GM23248 (cell line): ENCODE results near the gene ARHGAP4. TPM values are rescaled to one million over a fixed set of nuclear protein-coding genes. Genes with fewer than 3 reads are reported as not detected.

ENCODE experiments used
- DNase-seq: peaks from one replicate; pipeline ENCODE4 v3.0.0-alpha.2; 2015
- H2AFZ ChIP-seq: fragments of 200-600 bp; sonication (generic); 2 replicates; pipeline ENCODE4 v1.6.1; 2016; ENCODE audit warnings: antibody characterized with exemption
- H3F3A ChIP-seq: fragments of 200-600 bp; sonication (generic); 2 replicates; pipeline ENCODE4 v1.6.1; 2016; ENCODE audit warnings: mild to moderate bottlenecking, antibody characterized with exemption, mixed run types; ENCODE audit not compliant: insufficient read depth
- H3K27ac ChIP-seq: fragments of 200-600 bp; sonication (generic); 2 replicates; pipeline ENCODE4 v1.5.1; 2016; ENCODE audit warnings: mild to moderate bottlenecking
- H3K27me3 ChIP-seq: fragments of 200-600 bp; sonication (generic); replicated peaks from 2 replicates; pipeline ENCODE4 v1.6.1; 2016; ENCODE audit warnings: mild to moderate bottlenecking; ENCODE audit not compliant: insufficient read depth
- H3K36me3 ChIP-seq: fragments of 200-600 bp; sonication (generic); 2 replicates; pipeline ENCODE4 v1.6.1; 2016; ENCODE audit warnings: low read depth, mild to moderate bottlenecking
- H3K4me1 ChIP-seq: fragments of 200-600 bp; sonication (generic); 2 replicates; pipeline ENCODE4 v1.6.1; 2016; ENCODE audit warnings: mild to moderate bottlenecking; ENCODE audit not compliant: insufficient read depth
- H3K4me2 ChIP-seq: fragments of 200-600 bp; sonication (generic); one replicate; pipeline ENCODE4 v1.6.1; 2016; ENCODE audit warnings: mild to moderate bottlenecking; ENCODE audit not compliant: unreplicated experiment
- H3K4me3 ChIP-seq: fragments of 200-600 bp; sonication (generic); 2 replicates; pipeline ENCODE4 v1.5.1; 2016; ENCODE audit warnings: mild to moderate bottlenecking
- H3K79me2 ChIP-seq: fragments of 200-600 bp; sonication (generic); 2 replicates; pipeline ENCODE4 v1.6.1; 2016; ENCODE audit warnings: mild to moderate bottlenecking; ENCODE audit not compliant: insufficient read depth
- H3K9ac ChIP-seq: fragments of 200-600 bp; sonication (generic); 2 replicates; pipeline ENCODE4 v1.6.1; 2016; ENCODE audit warnings: mild to moderate bottlenecking
- H3K9me2 ChIP-seq: fragments of 200-600 bp; sonication (generic); 2 replicates; pipeline ENCODE4 v1.6.1; 2016; ENCODE audit warnings: mixed run types, mild to moderate bottlenecking, moderate library complexity; ENCODE audit not compliant: insufficient read depth
- H3K9me3 ChIP-seq: fragments of 200-600 bp; sonication (generic); one replicate; pipeline ENCODE4 v1.6.1; 2017; ENCODE audit warnings: low read depth
- H4K20me1 ChIP-seq: fragments of 200-600 bp; sonication (generic); 2 replicates; pipeline ENCODE4 v1.6.0; 2016; ENCODE audit not compliant: insufficient read depth
- EZH2 ChIP-seq: fragments of 200-600 bp; sonication (generic); IDR thresholded peaks from 2 replicates; pipeline ENCODE4 v1.6.1; 2018; ENCODE audit warnings: antibody characterized with exemption, mild to moderate bottlenecking; ENCODE audit not compliant: insufficient read depth, poor library complexity, severe bottlenecking
- EZH2phosphoT487 ChIP-seq: fragments of 200-600 bp; sonication (generic); IDR thresholded peaks from 2 replicates; pipeline ENCODE4 v1.6.1; 2018; ENCODE audit warnings: antibody characterized with exemption, moderate library complexity, mild to moderate bottlenecking, low read depth; ENCODE audit not compliant: insufficient read depth
- WGBS, 2 experiments: methylation state at CpG; one replicate each; pipeline ENCODE4 v1.1.6; 2015 to 2017; ENCODE audit warnings: low lambda C conversion rate in 2 of 2, low coverage in 1 of 2; ENCODE audit errors: missing lambda C conversion rate in 2 of 2; 5-methylcytosine and 5-hydroxymethylcytosine counted together
- in situ Hi-C: fragments of 300-500 bp; cut with MboI; formaldehyde crosslinking; loops from 2 replicates; pipeline ENCODE4 v1.15.0; 2020
- polyA plus RNA-seq: library from polyadenylated mRNA; unstranded; fragments of >200 nt; fragmentation: Nextera tagmentation; extraction: Ambion mirVana; gene quantifications from 2 replicates; pipeline ENCODE4 v1.2.1, GENCODE V29; 2016
- total RNA-seq: library from RNA; depleted of rRNA; stranded (reverse); fragments of >200 nt; shearing (Covaris generic); gene quantifications from 2 replicates; pipeline ENCODE4 v1.2.3, GENCODE V29; 2014

ARHGAP4 gene
- total and polyA plus RNA-seq, 2 experiments from 2014 or later = 0.45 to 2.8 TPM

DNA sequence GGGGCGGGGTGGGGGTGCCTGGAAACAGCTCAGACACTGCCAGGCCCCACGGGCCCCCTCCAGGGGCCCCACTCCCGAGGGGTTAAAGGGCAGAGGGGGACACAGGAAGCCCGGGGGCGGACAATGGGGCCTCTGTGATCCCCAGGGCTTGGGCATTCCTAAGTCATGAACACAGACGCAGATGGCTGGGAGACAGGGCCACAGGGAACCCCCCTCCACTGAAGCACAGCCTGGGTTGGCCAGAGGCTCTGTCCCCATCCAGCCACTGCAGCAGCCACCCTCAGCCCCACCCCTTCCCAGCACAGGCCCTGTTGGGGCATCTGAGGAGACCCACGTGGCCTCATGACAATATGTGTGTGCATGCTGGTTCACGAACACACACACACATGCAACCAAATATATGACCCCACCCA is 44.0 kb downstream of the ARHGAP4 start:
- no peaks in the 10 kb centered on the region for H3F3A ChIP-seq
- no peak overlapping the region for H3K27ac ChIP-seq
- DNase-seq = peak; percentile 20
- H3K9me2 ChIP-seq = no peaks in the 10 kb centered on the region
- no peaks in the 10 kb centered on the region; the same call in 1 of the 2 replicates for H3K27me3 ChIP-seq
- no peak overlapping the region for H3K4me3 ChIP-seq
- no peaks in the 10 kb centered on the region for H3K79me2 ChIP-seq
- TF ChIP-seq EZH2phosphoT487 (no peak), EZH2 (no peak)
- H3K4me2 ChIP-seq = no peak overlapping the region
- no peak overlapping the region for H2AFZ ChIP-seq
- no peaks in the 10 kb centered on the region for H4K20me1 ChIP-seq
- no peak overlapping the region for H3K9ac ChIP-seq
- H3K9me3 ChIP-seq = no peaks in the 10 kb centered on the region
- in situ Hi-C loops = no loop called here
- no peaks in the 10 kb centered on the region for H3K4me1 ChIP-seq
- H3K36me3 ChIP-seq = no peaks in the 10 kb centered on the region
- 19 to 38% methylated on average over 4 to 7 of the region's 8 CpGs for WGBS, 2 experiments

DNA sequence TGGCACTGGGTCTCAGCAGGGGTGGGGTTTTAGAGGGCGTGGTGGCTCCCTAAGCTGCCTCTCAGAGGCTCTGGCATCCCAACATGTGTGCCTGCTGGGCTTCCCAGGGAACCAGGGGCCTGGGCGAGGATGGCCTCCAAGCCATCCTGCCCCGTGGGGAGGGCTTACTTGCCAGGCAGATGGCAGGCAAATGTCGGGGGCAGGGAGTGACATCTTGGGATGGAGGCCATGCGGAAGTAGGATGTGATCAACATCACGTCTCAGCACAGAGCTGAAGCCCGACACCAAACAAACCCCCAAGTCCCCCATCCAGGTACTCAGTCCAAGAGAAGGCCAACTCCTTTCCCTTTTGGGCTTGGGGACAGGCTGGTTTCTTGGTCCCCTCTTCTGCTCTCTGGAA is 44.8 kb downstream of the ARHGAP4 start:
- in situ Hi-C loops = no loop called here
- Histone ChIP-seq H3K27ac (no peak overlapping the region), H3K4me2 (no peak overlapping the region), H3K4me1 (no peaks in the 10 kb centered on the region), H4K20me1 (no peaks in the 10 kb centered on the region), H3F3A (no peaks in the 10 kb centered on the region), H2AFZ (no peak overlapping the region), H3K4me3 (no peak overlapping the region), H3K36me3 (no peaks in the 10 kb centered on the region), H3K27me3 (no peaks in the 10 kb centered on the region; the same call in 1 of the 2 replicates), H3K9ac (no peak overlapping the region), H3K9me3 (no peaks in the 10 kb centered on the region), H3K9me2 (no peaks in the 10 kb centered on the region), H3K79me2 (no peaks in the 10 kb centered on the region)
- TF ChIP-seq EZH2phosphoT487 (no peak), EZH2 (no peak)
- no peak for DNase-seq
- WGBS, 2 experiments = 14 to 24% methylated on average over 4 to 5 of the region's 7 CpGs

DNA sequence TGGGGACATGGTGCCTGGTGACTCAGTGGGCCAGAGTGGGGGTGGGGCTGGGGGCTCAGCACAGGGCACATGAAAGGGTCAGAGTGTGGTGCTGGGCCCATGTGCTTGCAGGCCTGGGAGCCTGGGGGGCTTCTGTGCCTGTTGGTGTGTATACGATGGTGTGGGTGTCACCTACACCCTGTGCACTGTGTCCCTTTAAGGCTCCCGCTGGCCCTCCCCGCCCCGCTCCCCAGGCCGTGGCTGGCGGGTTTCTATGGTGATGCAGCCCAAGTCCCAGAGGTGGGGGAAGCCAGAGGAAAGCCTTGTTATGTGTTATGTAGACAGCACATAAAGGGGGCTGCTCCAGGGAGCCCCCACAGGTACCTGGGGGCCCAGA is 45.6 kb downstream of the ARHGAP4 start:
- no peaks in the 10 kb centered on the region for H3F3A ChIP-seq
- no peak overlapping the region for H3K9ac ChIP-seq
- TF ChIP-seq EZH2 (no peak), EZH2phosphoT487 (no peak)
- no peaks in the 10 kb centered on the region; the same call in 1 of the 2 replicates for H3K27me3 ChIP-seq
- in situ Hi-C loops = no loop called here
- no peaks in the 10 kb centered on the region for H3K9me2 ChIP-seq
- H3K36me3 ChIP-seq = no peaks in the 10 kb centered on the region
- H3K79me2 ChIP-seq = no peaks in the 10 kb centered on the region
- WGBS, 2 experiments = 0% methylated on average over 4 to 6 of the region's 6 CpGs
- no peak overlapping the region for H2AFZ ChIP-seq
- H4K20me1 ChIP-seq = no peaks in the 10 kb centered on the region
- H3K4me1 ChIP-seq = no peaks in the 10 kb centered on the region
- H3K4me3 ChIP-seq = no peak overlapping the region
- H3K27ac ChIP-seq = no peak overlapping the region
- H3K9me3 ChIP-seq = no peaks in the 10 kb centered on the region
- H3K4me2 ChIP-seq = no peak overlapping the region
- DNase-seq = no peak

DNA sequence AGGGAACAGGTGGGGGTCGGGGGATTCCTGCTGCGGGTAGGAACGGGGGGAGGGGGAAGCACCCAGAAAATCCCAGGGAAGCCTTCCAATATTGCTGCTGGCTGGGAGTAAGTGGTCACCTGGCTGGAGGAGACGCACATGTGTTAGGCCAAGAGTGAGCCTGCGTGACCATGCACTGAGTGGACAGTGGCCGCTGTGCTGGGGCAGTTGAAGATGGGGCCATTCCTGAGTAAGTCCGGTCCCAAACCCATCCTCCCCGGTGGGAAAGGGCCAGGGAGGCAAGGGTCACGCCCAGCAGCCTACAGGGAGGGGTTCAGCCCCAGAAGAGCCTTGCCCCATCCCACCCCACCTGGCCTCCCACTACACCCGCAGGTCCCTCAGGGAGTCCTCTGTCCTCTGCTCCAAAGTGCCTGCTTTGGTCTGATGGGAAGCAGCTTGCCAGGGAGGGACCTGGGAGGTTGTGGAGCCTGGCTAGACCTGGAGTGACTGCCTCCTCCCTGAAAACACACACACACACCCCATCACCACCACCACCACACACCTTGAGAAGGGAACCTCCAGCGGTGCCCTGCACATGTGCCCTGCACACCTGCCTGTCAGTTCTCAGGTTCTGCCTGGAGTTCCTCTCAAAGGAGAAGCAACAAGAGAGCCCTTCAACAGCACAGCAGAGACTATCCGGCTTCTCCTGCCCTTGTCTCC is 46.2 kb downstream of the ARHGAP4 start:
- H3K36me3 ChIP-seq = no peaks in the 10 kb centered on the region
- no peak for TF ChIP-seq EZH2
- no peak for TF ChIP-seq EZH2phosphoT487
- DNase-seq = no peak
- no peaks in the 10 kb centered on the region for H4K20me1 ChIP-seq
- no peak overlapping the region for H2AFZ ChIP-seq
- WGBS, 2 experiments = 12 to 49% methylated on average over 6 to 9 of the region's 12 CpGs
- in situ Hi-C loops = no loop called here
- no peaks in the 10 kb centered on the region for H3K79me2 ChIP-seq
- H3K4me2 ChIP-seq = no peak overlapping the region
- H3F3A ChIP-seq = no peaks in the 10 kb centered on the region
- H3K4me1 ChIP-seq = no peaks in the 10 kb centered on the region
- H3K9me2 ChIP-seq = no peaks in the 10 kb centered on the region
- no peaks in the 10 kb centered on the region; the same call in 1 of the 2 replicates for H3K27me3 ChIP-seq
- no peak overlapping the region for H3K4me3 ChIP-seq
- no peak overlapping the region for H3K27ac ChIP-seq
- no peak overlapping the region for H3K9ac ChIP-seq
- H3K9me3 ChIP-seq = no peaks in the 10 kb centered on the region
